ENCODE results near the gene A3GALT2. TPM values are rescaled to one million over a fixed set of nuclear protein-coding genes. Genes with fewer than 3 reads are reported as not detected.

Gene A3GALT2
- total and polyA plus RNA-seq, 9 of the 15 experiments (the other 6 are each of a cell fraction or from before 2014, with no cell fraction given), result not detected

DNA sequence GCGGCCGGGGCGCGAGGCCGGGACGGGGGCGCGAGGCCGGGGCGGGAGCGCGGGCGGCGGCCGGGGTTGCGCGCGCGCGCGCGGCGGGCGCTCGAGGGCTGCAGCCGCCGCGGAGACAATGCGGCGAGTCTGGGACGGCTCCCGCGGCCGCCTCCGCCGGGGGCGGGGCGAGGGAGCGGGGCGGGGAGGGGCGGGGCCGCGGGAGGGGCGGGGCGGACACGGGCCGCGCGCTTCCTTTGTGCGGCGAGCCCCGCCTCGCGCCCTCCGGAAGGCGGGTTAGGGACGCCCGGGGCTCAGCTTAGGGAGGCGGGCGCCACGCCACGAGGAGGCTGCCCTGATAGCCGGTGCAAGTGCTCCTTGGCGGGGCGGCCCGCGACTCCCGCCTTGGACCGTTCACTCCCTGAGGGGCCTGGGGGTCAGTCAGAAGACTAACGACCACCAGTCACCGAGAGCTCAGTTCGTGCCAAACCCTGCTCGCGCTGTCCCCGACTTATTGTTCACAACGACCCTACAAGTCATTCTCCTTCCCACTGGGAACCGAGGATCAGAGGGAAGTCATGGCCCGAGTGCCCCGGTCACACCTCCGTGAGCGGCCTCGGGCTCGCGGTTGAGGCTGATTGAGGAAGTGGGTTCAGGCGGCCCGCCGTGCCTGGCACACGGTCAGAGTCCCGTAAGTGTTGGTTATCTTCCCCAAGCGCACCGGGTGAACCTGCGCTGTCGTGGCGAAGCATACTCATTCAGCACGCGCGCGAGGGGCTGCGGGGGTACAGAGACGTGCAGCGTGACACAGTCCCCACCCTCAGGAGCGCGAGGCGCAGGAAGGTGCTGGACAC, 29.1 kb upstream of the A3GALT2 start (continued):
- TF ChIP-seq, protein P1, sequence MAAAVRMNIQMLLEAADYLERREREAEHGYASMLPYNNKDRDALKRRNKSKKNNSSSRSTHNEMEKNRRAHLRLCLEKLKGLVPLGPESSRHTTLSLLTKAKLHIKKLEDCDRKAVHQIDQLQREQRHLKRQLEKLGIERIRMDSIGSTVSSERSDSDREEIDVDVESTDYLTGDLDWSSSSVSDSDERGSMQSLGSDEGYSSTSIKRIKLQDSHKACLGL (CRISPR knock-in tag; IDR thresholded peaks at IDR 0.05; ENCODE audit: borderline replicate concordance, poor library complexity, severe bottlenecking), result no peak
- TF ChIP-seq MEF2A (IDR thresholded peaks at IDR 0.05; ENCODE audit: control insufficient read depth, low read depth, low read length) (no peak), YBX1 (IDR thresholded peaks at IDR 0.05) (no peak), ESRRB (CRISPR knock-in tag; IDR thresholded peaks at IDR 0.05; ENCODE audit: borderline replicate concordance) (no peak; the same call in 1 of the 2 replicates), FOXA1 (IDR thresholded peaks at IDR 0.05; ENCODE audit: borderline replicate concordance) (no peak), ETV1 (tag; conservative IDR thresholded peaks at IDR 0.05; ENCODE audit: low read depth) (peak; percentile 70), POLR2H (tag; IDR thresholded peaks at IDR 0.05; ENCODE audit: low read depth) (peak; percentile 88), THRAP3 (IDR thresholded peaks at IDR 0.05; ENCODE audit: borderline replicate concordance) (no peak), PTTG1 (tag; IDR thresholded peaks at IDR 0.05; ENCODE audit: low read depth) (no peak), PTBP1 (IDR thresholded peaks at IDR 0.05; ENCODE audit: low read depth, low read length) (no peak), PTRF (tag; IDR thresholded peaks at IDR 0.05) (no peak), NUFIP1 (IDR thresholded peaks at IDR 0.05; ENCODE audit: partially characterized antibody) (peak; percentile 10), KDM4B (IDR thresholded peaks at IDR 0.05; ENCODE audit: borderline replicate concordance in 2 of 2, low read depth in 1 of 2) (0 out of 4 replicates have a peak, but pooled peaks of 1 of the 2 experiments have one; percentile 38), MCM7 (IDR thresholded peaks at IDR 0.05) (no peak), PHB2 (IDR thresholded peaks at IDR 0.05; ENCODE audit: low read depth) (no peak; the same call in 1 of the 2 replicates)
- TF ChIP-seq, protein P2, sequence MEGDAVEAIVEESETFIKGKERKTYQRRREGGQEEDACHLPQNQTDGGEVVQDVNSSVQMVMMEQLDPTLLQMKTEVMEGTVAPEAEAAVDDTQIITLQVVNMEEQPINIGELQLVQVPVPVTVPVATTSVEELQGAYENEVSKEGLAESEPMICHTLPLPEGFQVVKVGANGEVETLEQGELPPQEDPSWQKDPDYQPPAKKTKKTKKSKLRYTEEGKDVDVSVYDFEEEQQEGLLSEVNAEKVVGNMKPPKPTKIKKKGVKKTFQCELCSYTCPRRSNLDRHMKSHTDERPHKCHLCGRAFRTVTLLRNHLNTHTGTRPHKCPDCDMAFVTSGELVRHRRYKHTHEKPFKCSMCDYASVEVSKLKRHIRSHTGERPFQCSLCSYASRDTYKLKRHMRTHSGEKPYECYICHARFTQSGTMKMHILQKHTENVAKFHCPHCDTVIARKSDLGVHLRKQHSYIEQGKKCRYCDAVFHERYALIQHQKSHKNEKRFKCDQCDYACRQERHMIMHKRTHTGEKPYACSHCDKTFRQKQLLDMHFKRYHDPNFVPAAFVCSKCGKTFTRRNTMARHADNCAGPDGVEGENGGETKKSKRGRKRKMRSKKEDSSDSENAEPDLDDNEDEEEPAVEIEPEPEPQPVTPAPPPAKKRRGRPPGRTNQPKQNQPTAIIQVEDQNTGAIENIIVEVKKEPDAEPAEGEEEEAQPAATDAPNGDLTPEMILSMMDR (IDR thresholded peaks at IDR 0.05 in 2 of 3, conservative IDR thresholded peaks at IDR 0.05 in 1 of 3; ENCODE audit: insufficient read depth in 2 of 3, low read depth in 1 of 3, low read length in 3 of 3), result no peak
- TF ChIP-seq, protein P3, sequence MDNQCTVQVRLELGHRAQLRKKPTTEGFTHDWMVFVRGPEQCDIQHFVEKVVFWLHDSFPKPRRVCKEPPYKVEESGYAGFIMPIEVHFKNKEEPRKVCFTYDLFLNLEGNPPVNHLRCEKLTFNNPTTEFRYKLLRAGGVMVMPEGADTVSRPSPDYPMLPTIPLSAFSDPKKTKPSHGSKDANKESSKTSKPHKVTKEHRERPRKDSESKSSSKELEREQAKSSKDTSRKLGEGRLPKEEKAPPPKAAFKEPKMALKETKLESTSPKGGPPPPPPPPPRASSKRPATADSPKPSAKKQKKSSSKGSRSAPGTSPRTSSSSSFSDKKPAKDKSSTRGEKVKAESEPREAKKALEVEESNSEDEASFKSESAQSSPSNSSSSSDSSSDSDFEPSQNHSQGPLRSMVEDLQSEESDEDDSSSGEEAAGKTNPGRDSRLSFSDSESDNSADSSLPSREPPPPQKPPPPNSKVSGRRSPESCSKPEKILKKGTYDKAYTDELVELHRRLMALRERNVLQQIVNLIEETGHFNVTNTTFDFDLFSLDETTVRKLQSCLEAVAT (IDR thresholded peaks at IDR 0.05), result peak in 1 of 2 experiments; percentile 32; a peak in 1 of 4 replicates
- TF ChIP-seq, protein P4, sequence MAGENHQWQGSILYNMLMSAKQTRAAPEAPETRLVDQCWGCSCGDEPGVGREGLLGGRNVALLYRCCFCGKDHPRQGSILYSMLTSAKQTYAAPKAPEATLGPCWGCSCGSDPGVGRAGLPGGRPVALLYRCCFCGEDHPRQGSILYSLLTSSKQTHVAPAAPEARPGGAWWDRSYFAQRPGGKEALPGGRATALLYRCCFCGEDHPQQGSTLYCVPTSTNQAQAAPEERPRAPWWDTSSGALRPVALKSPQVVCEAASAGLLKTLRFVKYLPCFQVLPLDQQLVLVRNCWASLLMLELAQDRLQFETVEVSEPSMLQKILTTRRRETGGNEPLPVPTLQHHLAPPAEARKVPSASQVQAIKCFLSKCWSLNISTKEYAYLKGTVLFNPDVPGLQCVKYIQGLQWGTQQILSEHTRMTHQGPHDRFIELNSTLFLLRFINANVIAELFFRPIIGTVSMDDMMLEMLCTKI (IDR thresholded peaks at IDR 0.05; ENCODE audit: partially characterized antibody), result no peak
- TF ChIP-seq, protein P5, sequence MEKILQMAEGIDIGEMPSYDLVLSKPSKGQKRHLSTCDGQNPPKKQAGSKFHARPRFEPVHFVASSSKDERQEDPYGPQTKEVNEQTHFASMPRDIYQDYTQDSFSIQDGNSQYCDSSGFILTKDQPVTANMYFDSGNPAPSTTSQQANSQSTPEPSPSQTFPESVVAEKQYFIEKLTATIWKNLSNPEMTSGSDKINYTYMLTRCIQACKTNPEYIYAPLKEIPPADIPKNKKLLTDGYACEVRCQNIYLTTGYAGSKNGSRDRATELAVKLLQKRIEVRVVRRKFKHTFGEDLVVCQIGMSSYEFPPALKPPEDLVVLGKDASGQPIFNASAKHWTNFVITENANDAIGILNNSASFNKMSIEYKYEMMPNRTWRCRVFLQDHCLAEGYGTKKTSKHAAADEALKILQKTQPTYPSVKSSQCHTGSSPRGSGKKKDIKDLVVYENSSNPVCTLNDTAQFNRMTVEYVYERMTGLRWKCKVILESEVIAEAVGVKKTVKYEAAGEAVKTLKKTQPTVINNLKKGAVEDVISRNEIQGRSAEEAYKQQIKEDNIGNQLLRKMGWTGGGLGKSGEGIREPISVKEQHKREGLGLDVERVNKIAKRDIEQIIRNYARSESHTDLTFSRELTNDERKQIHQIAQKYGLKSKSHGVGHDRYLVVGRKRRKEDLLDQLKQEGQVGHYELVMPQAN (IDR thresholded peaks at IDR 0.05; ENCODE audit: borderline replicate concordance), result peak; percentile 82; the same call in 1 of the 2 replicates
